Hypothalamus (tissue), 51 donors: Measurements from ENCODE around the gene ABCA13.
A peak's percentile ranks its signal among the peaks of the same experiment; 100 is the strongest.

Experiments
- DNase-seq, 51 donors: peaks; one replicate each; lab custom pipeline; 2025; lab: John Stamatoyannopoulos, UW

The ABCA13 gene

GRCh38 chr7:48296966-48297365 is 125.7 kb downstream of the ABCA13 start:
- no peak for DNase-seq

GRCh38 chr7:48298779-48299178 is 127.5 kb downstream of the ABCA13 start:
- DNase-seq = no peak

GRCh38 chr7:48299580-48300169 is 128.4 kb downstream of the ABCA13 start:
- DNase-seq = peak in 35 of 51 donors; percentile 0 to 71 (median 32)

GRCh38 chr7:48300301-48300700 is 129.0 kb downstream of the ABCA13 start:
- no peak for DNase-seq

DNA sequence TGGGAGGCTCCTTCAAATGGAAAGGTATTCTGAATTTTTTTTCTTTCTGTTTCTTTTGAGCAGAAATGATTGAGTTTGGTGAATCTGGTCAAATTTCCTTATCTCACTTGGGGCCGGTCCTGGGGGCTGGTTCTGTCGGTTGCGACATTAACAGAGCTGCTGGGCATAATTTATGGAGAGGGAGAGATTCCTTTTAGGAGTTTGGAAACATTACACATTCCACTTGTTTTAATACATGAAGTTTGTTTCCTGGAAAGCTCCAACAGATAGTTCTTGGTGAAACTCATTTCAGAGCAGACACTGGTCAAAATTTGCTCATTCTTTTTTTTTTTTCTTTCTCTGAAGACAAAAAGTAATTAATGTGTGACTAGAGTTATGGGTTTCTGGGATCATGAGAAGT is 129.9 kb downstream of the ABCA13 start:
- no peak for DNase-seq

DNA sequence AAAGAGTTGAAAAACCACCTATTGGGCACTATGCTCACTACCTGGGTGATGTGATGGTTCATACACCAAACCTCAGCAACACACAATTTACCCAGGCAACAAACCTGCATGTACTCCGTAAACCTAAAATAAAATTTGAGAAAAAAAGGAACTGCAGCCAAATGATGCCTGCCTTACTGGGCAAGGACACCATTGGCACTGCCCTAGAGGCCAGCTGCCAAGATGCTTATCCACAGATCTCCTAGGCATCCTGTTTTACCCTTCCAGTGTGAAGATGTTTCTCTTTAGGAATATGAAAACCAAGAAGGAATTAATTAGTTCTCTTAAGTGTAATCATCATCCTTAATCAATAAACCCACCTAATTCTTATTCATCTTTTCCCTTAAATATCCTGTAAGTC is 133.4 kb downstream of the ABCA13 start:
- no peak for DNase-seq

DNA sequence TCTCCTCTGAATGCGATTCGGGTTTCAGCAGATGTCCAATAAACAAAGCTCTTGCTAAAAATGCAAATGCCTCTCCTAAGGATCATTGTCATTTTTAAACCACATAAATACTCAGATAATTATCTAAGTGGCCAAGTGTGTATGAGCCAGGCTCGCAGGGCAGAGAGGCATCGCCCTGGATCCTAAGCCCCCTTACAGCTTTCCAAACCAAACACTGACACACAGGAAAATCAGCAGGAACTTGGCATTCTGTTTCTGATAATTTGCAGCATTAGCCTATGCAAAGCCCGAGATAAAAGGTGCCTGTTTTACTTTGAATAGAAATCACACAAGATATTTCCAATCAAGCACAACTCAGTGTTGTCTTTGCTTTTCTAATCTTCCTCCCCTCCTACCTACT is 134.4 kb downstream of the ABCA13 start:
- no peak for DNase-seq

GRCh38 chr7:48307041-48307714 is 135.9 kb downstream of the ABCA13 start:
- no peak for DNase-seq

DNA sequence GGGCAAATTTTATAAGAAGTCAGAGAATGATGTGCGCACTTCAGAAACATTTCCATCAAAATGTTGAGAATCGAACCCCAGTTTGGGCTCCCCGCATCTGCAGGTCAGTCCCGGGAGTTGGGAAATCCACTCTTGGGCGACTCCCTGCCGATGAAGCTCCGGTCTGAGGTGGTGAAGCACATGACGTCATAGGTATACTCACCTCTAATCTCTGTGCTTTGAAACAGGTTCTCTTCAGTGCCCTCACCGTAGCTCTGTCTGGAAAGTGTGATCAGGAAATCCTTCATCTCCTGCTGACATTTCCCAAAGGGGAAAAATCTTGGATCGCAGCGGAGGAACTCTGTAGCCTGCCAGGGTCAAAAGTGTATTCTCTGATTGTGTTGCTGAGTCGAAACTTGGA is 138.5 kb downstream of the ABCA13 start:
- DNase-seq = no peak

DNA sequence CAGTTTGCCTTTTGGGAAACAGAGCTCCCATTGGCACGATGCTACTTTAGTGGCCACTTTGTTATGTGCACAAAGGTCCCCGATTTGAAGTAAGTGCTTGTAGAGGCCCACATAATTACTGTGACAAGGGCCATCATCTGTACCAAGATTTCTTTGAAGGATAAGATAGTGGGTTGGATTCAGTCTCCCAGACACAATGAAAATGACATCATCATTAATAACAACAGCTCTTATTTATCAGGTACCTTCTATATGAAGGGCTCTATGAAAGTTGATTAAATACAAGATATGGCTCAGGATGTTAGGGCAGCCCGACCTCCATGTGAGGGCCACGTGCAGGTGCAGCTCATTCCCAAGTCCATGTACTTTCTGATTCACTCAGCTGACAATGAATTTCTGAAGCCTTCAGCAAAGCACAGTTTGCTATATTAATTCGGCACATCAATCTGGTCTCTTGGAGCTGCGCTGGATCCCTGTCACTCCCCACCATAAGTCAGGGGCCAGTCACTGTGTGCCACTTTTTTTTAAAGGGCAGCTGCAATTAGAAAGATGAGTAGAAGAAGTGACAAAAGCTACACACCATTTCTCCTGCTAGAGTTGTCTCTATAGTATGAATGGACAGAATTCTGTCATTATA is 140.3 kb downstream of the ABCA13 start:
- DNase-seq = no peak

DNA sequence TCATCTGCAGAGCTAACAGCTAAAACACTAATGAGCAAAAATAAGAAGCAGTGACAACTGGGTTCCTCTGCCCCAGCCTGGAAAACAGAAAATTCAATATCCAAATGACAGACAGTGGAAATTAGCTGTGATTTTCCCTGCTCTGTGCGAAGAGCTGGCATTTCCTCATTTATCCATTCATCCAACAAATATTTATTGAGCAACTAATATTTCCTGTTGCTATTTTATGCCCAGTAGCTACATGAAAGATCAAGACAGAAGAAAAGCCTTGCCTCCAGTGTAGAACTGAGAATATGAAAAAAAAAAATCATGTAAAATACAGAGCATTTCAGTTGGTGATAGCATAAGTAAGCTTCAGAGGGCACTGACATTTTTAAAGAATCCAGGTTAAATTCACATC is 140.9 kb downstream of the ABCA13 start:
- no peak for DNase-seq

DNA sequence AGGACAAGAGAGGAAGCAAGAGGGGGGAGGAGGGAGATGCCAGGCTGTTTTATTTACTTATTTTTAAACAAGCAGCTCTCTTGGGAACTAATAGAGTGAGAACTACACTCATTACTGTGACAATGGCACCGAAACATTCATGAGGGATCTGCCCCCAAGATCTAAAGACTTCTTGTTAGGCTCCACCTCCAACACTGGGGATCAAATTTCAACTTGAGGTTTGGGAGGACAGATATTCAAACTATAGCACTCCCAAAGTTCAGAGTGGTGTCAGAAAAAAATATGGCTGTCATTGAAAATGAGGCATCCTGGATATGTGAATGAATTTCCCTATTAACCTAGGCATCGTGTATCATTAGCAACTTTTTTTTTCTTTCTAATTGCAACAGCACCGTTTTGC is 145.5 kb downstream of the ABCA13 start:
- no peak for DNase-seq

DNA sequence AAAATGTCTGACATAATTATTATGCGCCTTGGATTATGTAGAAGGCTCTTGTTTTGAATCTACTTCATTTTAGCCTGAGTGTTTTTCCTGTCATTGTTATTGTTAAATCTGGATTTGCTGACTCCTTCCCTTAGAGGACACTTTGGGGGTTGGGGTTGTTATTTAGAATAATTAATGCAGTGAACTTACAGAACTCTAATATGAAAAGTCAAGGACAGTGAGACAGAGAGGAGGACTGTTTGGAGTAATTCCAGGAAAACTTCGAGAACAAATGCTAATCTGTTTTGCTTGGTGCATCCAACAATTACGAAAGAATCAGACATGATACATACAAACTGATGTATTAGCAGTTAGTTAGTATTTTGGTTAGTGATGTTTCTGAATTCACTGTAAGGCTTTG is 146.1 kb downstream of the ABCA13 start:
- DNase-seq = no peak

- no peak for DNase-seq
These were observed 150.2 kb downstream of the ABCA13 start for GRCh38 chr7:48321319-48322010.

DNA sequence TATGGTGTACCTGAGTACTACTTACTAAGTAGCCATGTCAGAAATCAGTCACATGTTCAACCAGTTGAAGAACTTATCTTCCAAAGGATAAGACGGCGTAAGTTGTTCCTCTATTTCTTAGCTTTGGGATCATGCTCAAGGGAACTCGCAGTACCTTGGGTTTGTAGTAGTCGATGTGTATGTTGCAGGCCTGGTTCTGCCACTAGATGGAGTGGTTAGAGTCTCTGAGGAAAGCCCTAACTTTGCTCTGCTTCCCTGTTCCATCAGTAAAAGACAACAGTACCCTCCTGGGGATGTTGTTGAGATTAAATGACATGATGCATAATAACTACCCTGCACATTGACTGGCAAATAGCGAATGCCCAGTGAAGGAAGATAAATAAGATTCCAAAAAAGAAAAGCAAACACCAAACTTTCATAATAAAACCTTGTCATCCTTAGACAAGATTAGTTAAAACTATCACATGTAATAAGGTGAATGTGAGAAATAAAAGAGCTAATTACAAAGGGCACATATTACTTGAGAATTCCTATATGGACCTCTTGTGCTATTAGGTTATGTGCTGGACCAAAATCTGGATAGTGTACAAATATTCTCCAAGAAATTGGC is 165.9 kb downstream of the ABCA13 start:
- DNase-seq = peak in 7 of 51 donors; percentile 1 to 18 (median 6)

DNA sequence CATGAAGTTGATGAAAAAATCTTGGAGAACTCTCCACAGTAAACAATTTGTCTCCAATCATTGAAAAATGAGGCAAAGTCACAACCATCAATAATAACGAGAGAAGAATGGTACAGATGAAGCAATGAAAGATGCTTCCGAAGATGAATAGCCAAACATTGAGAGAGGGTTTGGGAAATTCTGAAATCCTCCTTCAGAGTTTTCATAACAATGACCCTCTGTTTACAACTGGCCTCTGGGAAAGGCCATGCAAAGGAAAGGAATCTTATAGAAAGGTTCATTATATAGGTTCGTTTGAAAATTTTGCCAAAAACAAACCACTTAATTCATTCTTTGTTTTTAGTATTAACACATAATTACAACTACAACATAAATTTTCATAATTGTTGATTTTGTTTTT is 166.5 kb downstream of the ABCA13 start:
- no peak for DNase-seq

DNA sequence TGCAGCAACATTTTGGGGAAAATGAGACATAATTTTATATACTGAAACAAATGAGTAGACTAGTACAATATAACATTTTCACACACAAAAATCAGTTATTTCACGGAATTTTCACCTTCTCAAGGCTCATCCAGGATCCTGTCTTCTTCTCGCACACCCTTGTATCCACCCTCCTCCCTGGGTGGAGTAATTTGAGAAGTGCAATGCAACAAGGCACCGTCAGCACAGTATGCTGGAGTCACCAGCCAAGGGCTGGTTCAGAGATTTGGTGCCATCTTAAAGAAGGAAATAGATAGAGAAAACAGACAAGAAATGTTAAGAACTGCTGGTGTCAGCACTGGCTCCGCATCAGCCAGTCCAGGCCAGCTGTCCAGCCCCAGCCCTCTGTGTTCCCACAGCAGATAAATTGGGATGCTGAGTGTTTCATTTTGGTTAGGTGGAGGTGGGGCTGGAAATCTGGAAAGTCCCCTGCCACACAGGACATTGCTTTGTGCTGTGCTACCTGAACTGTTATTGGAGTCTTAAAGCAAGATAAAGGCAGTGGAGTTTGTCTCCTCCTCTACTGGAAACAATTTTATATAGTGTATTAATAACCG is 176.1 kb downstream of the ABCA13 start:
- DNase-seq = no peak

DNA sequence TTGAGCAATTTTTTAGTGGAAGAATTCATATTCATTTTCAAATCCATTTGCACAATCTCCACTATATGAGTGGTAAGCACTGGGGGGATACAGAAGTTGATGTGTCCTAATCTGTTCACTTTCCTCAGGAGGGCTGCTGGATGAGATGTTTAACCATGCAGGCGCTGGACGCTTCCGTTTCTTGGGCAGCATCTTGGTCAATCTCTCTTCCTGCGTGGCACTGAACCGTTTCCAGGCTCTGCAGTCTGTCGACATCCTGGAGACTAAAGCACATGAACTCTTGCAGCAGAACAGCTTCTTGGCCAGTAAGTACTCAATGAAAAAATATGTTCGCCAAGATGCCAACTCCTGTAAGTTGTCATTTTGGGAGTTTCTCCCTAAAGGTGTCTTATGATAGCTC is 179.3 kb downstream of the ABCA13 start:
- DNase-seq = no peak

DNA sequence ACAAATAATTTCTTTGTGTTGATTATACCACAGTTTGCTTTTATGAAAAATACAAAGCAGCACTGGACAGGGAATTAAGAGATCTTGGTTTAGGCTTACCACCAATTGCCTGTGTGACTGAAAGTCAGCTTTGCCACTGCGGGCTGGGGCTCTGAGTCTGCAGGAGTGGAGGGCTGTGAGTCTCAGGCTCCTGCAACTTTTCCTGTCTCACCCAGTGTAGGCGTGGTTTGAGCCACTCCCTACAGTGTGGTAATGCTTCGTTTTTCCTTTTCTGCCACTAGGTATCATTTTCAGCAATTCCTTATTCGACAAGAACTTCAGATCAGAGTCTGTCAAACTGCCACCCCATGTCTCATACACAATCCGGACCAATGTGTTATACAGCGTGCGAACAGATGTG is 180.6 kb downstream of the ABCA13 start:
- DNase-seq = no peak

GRCh38 chr7:48355346-48355745 is 184.1 kb downstream of the ABCA13 start:
- DNase-seq = no peak

DNA sequence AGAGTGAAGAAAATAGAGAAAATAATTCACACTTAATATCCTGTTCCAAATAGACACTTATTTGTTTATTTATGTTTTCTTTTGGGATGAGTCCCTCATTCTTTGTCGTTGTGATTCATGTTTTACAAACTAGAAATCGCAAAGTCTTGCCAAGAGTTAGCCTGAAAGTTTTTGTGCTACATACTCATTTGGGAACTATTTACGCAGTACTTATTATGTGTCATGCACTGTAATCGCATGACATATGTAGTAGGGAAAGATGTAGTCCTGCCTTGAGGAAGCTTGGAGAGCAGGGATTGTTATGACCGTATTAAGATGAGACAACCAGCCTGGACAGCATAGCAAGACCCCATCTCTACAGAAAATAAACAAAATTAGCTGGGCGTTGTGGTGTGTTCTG is 189.3 kb downstream of the ABCA13 start:
- DNase-seq = no peak
